Measurements from ENCODE around the gene BCAS1.

Gene BCAS1

DNA sequence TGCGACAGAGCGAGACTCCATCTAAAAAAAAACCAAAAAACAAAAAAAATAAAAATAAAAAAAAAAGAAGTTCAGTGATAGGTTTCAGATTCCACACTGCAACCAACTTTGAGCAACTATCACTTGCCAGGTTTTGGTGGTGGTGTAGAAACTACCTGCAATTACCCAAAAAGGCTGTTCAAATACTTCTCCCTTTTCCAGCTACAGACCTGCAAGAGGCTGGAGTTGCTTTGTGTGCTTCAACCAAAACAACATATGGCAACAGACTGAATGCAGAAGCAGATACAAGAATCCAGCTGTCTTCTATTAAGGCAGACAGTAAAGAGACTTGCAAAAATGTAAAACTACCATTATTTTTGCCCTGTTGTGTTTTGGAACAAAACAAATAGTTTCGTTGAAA lies 9.3 kb upstream of the BCAS1 start (continued):
- no peak for TF ChIP-seq ZNF596 (tag by site-specific recombination; IDR thresholded peaks at IDR 0.05)

DNA sequence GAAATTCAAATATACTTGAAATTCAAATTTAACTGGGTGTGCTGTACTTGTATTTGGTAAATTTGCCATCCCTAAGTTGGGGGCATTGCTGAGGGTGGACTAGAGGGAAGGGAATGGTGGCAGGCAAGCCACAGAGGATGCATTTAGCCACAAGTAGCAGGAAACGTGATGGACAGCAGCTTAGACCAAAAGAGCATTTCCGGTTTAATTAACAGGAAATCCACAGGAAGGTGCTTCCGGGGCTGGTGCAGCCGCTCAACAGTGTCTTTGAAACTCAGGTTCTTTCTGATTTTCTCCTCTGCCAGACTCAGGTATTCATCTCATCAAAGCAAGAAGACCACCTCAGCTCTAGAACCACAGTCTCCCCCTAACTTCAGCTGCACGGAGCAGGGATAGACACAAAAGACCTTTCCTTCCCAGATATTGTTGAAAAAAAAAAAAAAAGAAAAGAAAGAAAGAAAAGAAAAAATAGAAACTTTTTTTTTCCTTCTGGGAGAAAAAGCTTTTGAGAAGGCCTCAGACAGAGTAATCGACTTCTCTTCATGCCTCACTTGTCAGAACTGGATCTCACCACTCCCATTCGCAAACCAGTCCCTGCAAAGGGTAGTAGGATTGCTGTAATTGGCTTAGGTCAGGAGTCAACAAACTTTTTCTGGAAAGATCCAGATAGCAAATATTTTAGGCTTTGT lies 8.0 kb upstream of the BCAS1 start:
- Histone ChIP-seq H3K36me3 (ENCODE audit: control insufficient read depth in 2 of 2, insufficient read depth in 1 of 2, low read length in 2 of 2) (no peaks in the 10 kb centered on the region), H3K9me3 (ENCODE audit: control insufficient read depth, insufficient read depth, low read depth, low read length) (no peaks in the 10 kb centered on the region), H3K4me3 (ENCODE audit: low read depth, low read length) (no peak overlapping the region), H3K4me1 (ENCODE audit: control insufficient read depth, insufficient read depth, low read length) (no peaks in the 10 kb centered on the region), H3K27ac (ENCODE audit: extremely low read depth, low read depth, low read length) (no peak overlapping the region)
- TF ChIP-seq, protein P1, sequence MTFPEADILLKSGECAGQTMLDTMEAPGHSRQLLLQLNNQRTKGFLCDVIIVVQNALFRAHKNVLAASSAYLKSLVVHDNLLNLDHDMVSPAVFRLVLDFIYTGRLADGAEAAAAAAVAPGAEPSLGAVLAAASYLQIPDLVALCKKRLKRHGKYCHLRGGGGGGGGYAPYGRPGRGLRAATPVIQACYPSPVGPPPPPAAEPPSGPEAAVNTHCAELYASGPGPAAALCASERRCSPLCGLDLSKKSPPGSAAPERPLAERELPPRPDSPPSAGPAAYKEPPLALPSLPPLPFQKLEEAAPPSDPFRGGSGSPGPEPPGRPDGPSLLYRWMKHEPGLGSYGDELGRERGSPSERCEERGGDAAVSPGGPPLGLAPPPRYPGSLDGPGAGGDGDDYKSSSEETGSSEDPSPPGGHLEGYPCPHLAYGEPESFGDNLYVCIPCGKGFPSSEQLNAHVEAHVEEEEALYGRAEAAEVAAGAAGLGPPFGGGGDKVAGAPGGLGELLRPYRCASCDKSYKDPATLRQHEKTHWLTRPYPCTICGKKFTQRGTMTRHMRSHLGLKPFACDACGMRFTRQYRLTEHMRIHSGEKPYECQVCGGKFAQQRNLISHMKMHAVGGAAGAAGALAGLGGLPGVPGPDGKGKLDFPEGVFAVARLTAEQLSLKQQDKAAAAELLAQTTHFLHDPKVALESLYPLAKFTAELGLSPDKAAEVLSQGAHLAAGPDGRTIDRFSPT (tag by site-specific recombination; IDR thresholded peaks at IDR 0.05) = no peak
- TF ChIP-seq ZNF114 (tag by site-specific recombination; IDR thresholded peaks at IDR 0.05) = no peak
- TF ChIP-seq BCL11A (tag by site-specific recombination; IDR thresholded peaks at IDR 0.05; ENCODE audit: low read depth) = no peak
- no peak for TF ChIP-seq ZNF792 (tag by site-specific recombination; IDR thresholded peaks at IDR 0.05)
- TF ChIP-seq ZSCAN30 (tag by site-specific recombination; IDR thresholded peaks at IDR 0.05) = no peak
- TF ChIP-seq, protein P2, sequence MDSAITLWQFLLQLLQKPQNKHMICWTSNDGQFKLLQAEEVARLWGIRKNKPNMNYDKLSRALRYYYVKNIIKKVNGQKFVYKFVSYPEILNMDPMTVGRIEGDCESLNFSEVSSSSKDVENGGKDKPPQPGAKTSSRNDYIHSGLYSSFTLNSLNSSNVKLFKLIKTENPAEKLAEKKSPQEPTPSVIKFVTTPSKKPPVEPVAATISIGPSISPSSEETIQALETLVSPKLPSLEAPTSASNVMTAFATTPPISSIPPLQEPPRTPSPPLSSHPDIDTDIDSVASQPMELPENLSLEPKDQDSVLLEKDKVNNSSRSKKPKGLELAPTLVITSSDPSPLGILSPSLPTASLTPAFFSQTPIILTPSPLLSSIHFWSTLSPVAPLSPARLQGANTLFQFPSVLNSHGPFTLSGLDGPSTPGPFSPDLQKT (IDR thresholded peaks at IDR 0.05; ENCODE audit: borderline replicate concordance, low read depth, low read length) = no peak
- no peak for TF ChIP-seq ZNF701 (tag by site-specific recombination; IDR thresholded peaks at IDR 0.05)
- TF ChIP-seq, protein P3, sequence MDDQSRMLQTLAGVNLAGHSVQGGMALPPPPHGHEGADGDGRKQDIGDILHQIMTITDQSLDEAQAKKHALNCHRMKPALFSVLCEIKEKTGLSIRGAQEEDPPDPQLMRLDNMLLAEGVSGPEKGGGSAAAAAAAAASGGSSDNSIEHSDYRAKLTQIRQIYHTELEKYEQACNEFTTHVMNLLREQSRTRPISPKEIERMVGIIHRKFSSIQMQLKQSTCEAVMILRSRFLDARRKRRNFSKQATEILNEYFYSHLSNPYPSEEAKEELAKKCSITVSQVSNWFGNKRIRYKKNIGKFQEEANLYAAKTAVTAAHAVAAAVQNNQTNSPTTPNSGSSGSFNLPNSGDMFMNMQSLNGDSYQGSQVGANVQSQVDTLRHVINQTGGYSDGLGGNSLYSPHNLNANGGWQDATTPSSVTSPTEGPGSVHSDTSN (CRISPR knock-in tag; IDR thresholded peaks at IDR 0.05) = no peak
- no peak for TF ChIP-seq ZNF24 (tag by site-specific recombination; IDR thresholded peaks at IDR 0.05)
- TF ChIP-seq, protein P4, sequence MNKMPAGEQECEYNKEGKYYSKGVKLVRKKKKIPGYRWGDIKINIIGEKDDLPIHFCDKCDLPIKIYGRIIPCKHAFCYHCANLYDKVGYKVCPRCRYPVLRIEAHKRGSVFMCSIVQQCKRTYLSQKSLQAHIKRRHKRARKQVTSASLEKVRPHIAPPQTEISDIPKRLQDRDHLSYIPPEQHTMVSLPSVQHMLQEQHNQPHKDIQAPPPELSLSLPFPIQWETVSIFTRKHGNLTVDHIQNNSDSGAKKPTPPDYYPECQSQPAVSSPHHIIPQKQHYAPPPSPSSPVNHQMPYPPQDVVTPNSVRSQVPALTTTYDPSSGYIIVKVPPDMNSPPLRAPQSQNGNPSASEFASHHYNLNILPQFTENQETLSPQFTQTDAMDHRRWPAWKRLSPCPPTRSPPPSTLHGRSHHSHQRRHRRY (tag by site-specific recombination; IDR thresholded peaks at IDR 0.05) = no peak
- ChIA-PET POLR2A (no interaction called here), CTCF (interaction anchor here (0.5 to 1.5 kb wide), 3 partner anchors 15 to 609 kb away, joined by 3 to 4 read pairs (median 3); no protein-coding TSS in a partner anchor)

DNA sequence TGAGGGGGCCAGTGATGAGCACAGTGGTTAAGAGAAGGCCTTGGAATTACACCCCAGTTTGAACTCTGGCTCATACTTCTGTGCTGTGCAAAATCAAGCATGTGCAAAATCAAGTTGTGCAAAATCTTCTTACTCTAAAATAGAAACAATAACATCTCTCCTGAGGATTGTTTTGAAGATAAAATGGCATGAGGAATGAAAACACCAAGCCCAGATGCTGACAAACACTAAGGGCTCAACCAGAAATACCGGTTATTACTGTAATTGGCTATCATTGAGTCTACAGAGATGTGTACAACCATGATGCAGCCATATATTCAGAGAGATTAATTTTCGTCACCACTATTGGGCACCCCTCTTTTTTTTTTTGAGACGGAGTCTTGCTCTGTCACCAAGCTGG lies 5.9 kb upstream of the BCAS1 start:
- Histone ChIP-seq H3K4me1 (ENCODE audit: control insufficient read depth, insufficient read depth, low read length) (no peaks in the 10 kb centered on the region), H3K4me3 (ENCODE audit: low read depth, low read length) (no peak overlapping the region), H3K27ac (ENCODE audit: extremely low read depth, low read depth, low read length) (no peak overlapping the region), H3K9me3 (ENCODE audit: control insufficient read depth, insufficient read depth, low read depth, low read length) (no peaks in the 10 kb centered on the region), H3K36me3 (ENCODE audit: control insufficient read depth in 2 of 2, insufficient read depth in 1 of 2, low read length in 2 of 2) (no peaks in the 10 kb centered on the region)
- TF ChIP-seq, protein P5, sequence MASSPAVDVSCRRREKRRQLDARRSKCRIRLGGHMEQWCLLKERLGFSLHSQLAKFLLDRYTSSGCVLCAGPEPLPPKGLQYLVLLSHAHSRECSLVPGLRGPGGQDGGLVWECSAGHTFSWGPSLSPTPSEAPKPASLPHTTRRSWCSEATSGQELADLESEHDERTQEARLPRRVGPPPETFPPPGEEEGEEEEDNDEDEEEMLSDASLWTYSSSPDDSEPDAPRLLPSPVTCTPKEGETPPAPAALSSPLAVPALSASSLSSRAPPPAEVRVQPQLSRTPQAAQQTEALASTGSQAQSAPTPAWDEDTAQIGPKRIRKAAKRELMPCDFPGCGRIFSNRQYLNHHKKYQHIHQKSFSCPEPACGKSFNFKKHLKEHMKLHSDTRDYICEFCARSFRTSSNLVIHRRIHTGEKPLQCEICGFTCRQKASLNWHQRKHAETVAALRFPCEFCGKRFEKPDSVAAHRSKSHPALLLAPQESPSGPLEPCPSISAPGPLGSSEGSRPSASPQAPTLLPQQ (tag by site-specific recombination; IDR thresholded peaks at IDR 0.05) = no peak
- no peak for TF ChIP-seq ZNF610 (tag by site-specific recombination; IDR thresholded peaks at IDR 0.05; ENCODE audit: borderline replicate concordance)
- TF ChIP-seq, protein P6, sequence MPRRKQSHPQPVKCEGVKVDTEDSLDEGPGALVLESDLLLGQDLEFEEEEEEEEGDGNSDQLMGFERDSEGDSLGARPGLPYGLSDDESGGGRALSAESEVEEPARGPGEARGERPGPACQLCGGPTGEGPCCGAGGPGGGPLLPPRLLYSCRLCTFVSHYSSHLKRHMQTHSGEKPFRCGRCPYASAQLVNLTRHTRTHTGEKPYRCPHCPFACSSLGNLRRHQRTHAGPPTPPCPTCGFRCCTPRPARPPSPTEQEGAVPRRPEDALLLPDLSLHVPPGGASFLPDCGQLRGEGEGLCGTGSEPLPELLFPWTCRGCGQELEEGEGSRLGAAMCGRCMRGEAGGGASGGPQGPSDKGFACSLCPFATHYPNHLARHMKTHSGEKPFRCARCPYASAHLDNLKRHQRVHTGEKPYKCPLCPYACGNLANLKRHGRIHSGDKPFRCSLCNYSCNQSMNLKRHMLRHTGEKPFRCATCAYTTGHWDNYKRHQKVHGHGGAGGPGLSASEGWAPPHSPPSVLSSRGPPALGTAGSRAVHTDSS (tag by site-specific recombination; IDR thresholded peaks at IDR 0.05) = no peak
- no peak for TF ChIP-seq ZNF623 (tag by site-specific recombination; IDR thresholded peaks at IDR 0.05)
- no peak for TF ChIP-seq ZNF335 (tag by site-specific recombination; conservative IDR thresholded peaks at IDR 0.05)
- TF ChIP-seq ZNF677 (tag by site-specific recombination; IDR thresholded peaks at IDR 0.05) = no peak
- ChIA-PET POLR2A (no interaction called here), CTCF (interaction anchor here (1.1 kb wide), 1 partner anchor 123 kb away, joined by 5 read pairs; no protein-coding TSS in a partner anchor)

Data from HEK293 (cell line).